HG02981 (cell line): ENCODE measurements around the gene KPRP.

Experiments used
- ATAC-seq: cut with Tn5 transposase; IDR thresholded peaks from one replicate; pipeline ENCODE4 v1.9.1; 2021; ENCODE audit warnings: mild to moderate bottlenecking, moderate library complexity; ENCODE audit not compliant: unreplicated experiment

Gene KPRP

GRCh38 chr1:152757747-152758146 lies at the start of gene KPRP:
Gene KPRP, plus strand, starts transcription at chr1:152758025. Its CDS starts 1,564 bp downstream, at chr1:152759589.
- no peak for ATAC-seq

- no peak for ATAC-seq
Observed at GRCh38 chr1:152718238-152718637, 39.6 kb upstream of the KPRP start.

DNA sequence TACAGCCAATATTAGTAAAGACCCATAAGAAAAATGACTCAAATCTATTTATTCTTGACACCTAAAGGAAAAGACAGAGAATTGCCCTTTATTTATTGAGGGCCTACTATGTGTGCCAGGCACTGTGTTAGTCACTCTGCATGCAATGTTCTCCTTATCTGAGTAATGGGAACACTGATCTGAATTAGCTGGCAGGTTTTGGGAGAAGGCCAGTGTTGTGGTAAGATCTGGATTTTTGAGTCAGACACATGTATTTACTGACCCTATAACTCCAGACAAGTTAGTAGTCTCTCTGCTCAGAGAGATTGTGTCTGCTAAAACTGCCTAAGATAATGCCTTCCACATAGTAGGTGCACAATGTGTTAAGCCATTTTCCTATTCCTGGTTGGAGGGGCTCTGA lies 32.6 kb upstream of the KPRP start:
- no peak for ATAC-seq

DNA sequence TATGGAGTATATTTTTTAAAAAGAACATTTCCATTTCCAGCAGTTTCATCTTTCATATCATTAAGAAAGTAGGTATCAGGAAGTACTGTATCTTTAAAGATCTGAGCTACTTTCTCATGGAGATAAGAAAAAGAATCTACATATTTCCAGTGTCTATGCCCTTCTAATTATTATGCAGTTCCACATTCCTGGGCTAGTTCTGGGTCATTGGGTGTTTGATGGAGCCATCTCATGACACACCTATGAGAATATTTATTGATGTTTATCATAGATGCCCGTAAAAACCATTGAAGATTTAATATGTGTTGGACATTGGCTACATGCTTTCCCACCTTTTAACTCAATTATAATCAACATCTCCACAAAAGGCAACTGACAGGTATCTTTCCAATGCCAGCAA lies 28.8 kb upstream of the KPRP start:
- no peak for ATAC-seq

DNA sequence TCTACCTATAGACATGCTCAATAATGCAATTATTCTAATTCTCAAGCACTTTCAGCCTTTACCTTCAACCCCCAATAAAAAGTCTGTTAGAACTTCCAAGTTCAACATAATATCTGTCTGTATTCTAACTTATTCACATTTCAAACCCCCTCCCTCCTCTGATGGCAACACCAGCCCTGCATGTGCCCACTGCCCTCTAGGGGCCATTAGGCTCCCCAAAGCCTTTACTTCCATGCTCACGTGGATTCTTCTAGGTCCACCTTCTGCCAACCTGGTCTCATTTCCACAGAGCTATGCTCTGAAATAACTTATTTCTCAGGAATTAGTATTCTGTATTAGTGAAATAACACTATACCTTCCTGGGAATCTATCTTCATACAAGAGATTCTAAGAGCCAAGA lies 22.2 kb upstream of the KPRP start:
- no peak for ATAC-seq

- no peak for ATAC-seq
Observed at GRCh38 chr1:152737997-152738396, 19.8 kb upstream of the KPRP start.

GRCh38 chr1:152739841-152740240 lies 18.0 kb upstream of the KPRP start:
- no peak for ATAC-seq

DNA sequence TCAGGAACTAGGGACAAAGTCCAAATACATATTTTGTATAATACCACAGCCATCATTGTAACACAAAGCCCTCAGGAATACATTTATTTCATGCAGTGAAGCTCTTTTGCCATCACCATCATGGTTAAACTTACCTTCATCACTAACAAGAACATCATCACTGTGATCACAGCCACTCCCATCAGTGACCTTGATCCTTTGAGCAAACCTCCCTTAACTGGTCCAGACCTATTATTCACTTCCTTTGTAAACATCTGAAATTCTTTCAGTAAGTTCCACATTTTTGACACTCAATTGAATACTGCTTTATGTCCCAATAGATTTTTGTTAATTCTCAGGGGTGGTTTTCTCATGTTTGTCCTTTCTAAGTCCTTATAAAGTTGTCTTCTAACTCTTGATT lies 16.2 kb upstream of the KPRP start:
- no peak for ATAC-seq

DNA sequence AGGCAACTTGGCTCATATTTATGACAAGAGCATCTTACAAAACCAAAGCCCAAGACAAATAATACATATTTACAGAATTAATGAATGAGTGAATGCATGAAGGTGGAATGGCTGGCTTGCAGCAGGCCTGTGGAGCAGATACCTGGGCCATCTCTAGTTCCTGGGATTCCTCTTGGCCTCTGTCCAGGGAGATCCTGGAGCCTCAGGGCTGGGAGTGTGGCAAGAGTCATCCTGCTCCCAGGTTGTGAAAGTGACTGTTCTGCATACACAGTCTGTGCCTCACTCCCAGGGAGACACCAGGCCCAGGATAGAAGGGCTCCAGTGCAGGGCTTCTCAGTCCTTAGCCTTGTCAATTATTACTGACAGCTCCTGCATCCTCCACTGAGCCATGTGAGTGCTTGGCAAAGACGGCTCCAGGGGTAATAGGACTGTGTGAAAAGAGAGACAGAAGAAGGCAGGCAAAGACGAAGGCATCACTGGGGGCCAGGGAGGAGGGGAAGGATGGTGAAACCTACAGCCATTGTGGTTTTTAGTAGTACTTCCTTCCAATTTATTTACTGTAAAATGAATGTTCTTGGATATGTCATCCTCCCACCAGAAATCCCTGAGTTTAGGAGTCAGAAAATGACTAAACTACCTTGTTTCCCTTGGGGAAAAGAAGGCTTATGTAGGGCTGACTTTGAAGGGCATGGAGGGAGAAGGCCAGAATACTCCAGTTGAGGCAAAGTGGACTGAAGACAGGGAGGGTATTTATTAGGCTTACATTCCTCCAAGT lies 14.3 kb upstream of the KPRP start:
- no peak for ATAC-seq

DNA sequence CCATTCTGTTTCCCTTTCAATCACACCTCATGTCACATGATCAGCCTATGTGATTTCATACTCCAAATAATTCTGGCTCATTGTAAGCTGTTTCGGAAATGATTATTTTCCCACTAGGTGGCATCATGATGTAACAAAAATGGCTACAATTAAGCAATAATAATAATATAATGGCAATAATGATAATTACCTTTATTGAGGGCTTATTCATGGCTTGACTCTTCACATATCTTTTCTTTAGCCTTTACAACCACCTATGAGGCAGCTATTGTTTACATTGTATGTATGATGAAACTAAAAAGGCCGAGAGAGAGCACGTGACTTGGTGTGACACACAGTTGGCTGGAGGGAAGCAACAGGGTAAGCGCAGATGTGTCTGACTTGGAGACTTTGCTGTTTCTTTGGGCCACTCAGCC lies 12.5 kb upstream of the KPRP start:
- ATAC-seq: no peak

- ATAC-seq: no peak
Observed at GRCh38 chr1:152745765-152746444, 11.9 kb upstream of the KPRP start.

DNA sequence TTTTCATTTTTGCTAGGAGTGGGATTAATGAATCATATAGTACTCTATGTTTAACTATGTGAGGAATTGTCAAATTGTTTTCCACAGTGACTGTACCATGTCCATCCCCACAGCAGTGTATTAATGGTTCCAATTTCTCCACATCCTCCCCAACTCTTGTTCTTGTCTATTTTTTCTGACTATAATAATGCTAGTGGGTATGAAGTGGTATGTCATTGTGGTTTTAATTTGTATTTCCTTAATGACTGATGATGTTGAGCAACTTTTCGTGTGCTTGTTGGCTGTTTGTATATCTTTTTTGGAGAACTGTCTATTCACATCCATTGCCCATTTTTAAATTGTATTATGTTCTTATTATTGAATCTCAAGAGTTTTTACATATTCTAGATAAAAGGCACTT lies 10.0 kb upstream of the KPRP start:
- ATAC-seq: no peak

GRCh38 chr1:152752225-152752624 lies 5.6 kb upstream of the KPRP start:
- no peak for ATAC-seq

GRCh38 chr1:152753586-152753985 lies 4.2 kb upstream of the KPRP start:
- ATAC-seq: no peak

DNA sequence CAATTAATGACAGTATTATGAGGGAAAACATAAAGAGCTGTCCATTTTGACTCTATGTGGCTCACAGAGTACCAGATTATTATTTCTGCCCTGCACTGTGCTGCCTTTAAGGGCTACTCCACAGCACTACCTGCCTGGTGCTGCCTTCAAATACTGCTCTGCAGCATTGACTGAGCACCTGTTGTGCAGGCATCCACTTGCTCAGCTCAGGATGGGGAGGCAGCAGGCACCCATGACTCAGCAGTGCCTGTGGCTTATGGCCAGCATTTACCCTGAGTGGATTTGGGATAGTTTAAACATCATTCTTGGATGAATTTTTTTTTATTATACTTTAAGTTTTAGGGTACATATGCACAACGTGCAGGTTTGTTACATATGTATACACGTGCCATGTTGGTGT lies 953 bp upstream of the KPRP start:
- ATAC-seq: no peak

DNA sequence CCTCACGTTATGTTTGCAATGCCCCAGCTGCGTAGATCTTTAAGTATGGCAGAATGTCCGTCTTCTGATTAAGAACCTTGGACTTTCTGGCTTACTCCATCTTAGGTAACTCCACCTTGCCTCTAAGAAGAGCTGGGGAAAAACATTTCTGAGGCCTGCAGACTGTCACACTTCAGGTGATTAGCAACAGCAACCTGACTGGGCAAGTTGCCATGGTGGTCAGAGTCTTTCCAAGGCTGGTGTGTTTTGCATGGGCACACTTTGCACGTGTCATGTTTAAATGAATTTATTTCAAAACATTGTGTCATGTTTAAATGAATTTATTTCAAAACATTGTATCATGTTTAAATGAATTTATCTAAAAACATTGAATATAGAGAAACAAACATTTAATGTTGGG lies 811 bp downstream of the KPRP start:
- ATAC-seq: no peak

- no peak for ATAC-seq
Observed at GRCh38 chr1:152759453-152760173, 1.8 kb downstream of the KPRP start.

GRCh38 chr1:152760551-152761190 lies 2.8 kb downstream of the KPRP start:
- ATAC-seq: no peak

DNA sequence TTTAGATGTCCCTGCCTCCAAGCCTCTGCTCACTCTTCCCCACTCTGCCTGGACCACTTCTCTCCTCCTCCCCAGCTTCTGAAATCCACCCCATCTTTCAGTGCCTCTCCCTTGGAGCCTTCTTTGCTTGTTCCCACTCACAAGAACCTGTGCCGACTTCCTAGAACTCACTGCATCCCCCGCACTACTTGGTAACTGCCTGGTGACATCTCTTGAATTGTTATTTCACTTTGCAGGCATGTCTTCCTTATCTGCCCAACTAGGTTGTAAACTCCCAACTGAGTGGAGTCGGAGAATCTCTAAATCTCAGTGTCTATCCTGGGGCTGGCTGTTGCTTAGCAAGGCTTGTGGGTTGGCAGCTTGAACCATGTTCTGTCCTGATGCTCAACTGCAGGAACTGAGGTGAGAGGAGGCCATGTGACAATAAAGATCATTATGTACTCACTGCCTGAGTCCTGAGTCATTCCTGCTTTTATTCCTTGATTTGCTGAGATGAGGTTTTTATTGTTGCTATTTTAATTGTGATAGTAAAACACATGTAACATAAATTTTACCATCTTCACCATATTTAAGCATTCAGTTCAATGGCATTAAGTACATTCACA lies 3.9 kb downstream of the KPRP start:
- no peak for ATAC-seq

GRCh38 chr1:152768847-152769533 lies 11.2 kb downstream of the KPRP start:
- no peak for ATAC-seq
